Left colon (tissue), 2 donors: ENCODE measurements around the gene MRPS31. TPM values are rescaled to one million over a fixed set of nuclear protein-coding genes. Genes with fewer than 3 reads are reported as not detected.
A peak's percentile ranks its signal among the peaks of the same experiment; 100 is the strongest.
"Not testable (repeated sequence)": the region's sequence is repeated elsewhere in the genome, so short reads cannot be mapped to it uniquely, and the experiment has no call there.

Experiments
- ATAC-seq: fragments of 200-7000 bp; cut with Tn5 transposase; one replicate; pipeline ENCODE4 v1.9.1; 2020; ENCODE audit warnings: mild to moderate bottlenecking, moderate library complexity
- DNase-seq, 2 donors: peaks; one replicate each; pipeline ENCODE4 v3.0.0-alpha.2; 2020
- intact Hi-C, 2 donors: fragments of 100-400 bp; cut with DNase I in 1 of 2; cut with micrococcal nuclease in 1 of 2; formaldehyde crosslinking; loops; one replicate each; pipeline versions ENCODE4 v1.11.2 to v1.14.0; 2022; cut with DNase I, micrococcal nuclease
- total RNA-seq, 2 donors: library from RNA; stranded (reverse); fragmentation: NEBNext Ultra II Directional; extraction: Animal tissue kit (Norgen Biotek cat#: 25700); gene quantifications; one replicate each; pipeline ENCODE4 v1.2.1, GENCODE V29; 2021
- donor health status: DM: no; HTN: no; CAD: no.
- donor health status: DM: yes; HTN: yes; CAD: no.

The MRPS31 gene
- total RNA-seq, 2 donors from 2014 or later, result 17.6 to 19.0 TPM

DNA sequence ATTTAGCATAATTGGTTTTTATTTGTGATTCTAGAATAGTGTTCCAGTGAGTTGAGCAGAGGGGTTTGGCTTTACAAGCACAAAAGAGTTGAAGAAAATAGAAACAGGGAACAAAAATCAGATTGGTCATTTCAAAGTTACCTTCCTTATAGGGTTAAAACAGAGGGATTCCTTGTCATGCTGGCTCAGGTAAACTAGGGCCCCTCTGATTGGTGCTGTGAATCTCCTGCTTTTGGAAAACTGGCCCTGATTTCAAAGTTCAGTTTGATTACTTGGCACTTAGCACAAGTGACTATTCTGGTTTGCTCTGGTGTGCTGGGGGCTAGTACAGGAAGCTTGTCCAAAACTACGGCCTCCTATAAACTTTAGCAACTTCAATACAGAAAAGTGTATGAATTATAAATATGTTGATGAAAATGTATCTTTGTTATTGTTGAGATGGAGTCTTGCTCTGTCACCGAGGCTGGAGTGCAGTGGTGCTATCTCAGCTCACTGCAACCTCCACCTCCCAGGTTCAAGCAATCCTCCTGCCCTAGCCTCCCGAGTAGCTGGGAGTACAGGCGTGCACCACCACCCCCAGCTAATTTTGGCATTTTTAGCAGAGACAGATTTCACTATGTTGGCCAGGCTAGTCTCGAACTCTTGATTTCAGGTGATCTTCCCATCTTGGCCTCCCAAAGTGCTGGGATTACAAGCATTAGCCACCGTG lies 1.9 kb upstream of the MRPS31 start:
- intact Hi-C loops, result no loop called here
- ATAC-seq (no peak), DNase-seq (no peak)

GRCh38 chr13:40770609-40770933 lies 419 bp downstream of the MRPS31 start:
- intact Hi-C loops, result no loop called here
- DNase-seq (no peak), ATAC-seq (peak; percentile 32)

DNA sequence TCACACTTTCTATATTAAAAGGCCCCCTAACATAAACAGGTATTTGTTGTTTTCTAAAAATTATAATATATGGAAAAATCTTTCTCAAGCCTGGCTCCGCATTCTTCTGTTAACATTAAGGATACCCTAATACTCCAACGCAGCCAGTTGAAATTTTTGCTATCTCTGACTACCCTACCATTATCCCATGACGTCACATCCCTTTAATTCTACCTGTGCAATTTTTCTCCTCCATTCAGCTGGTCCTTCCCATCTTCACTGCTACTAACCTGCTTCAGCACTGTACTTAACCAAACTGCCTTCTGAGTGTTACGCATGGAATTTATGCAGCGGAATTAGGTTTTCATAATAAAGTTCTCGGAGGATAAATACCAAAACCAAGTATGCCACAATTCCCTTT lies 1.0 kb downstream of the MRPS31 start:
- intact Hi-C loops, result no loop called here
- DNase-seq (no peak), ATAC-seq (no peak)

DNA sequence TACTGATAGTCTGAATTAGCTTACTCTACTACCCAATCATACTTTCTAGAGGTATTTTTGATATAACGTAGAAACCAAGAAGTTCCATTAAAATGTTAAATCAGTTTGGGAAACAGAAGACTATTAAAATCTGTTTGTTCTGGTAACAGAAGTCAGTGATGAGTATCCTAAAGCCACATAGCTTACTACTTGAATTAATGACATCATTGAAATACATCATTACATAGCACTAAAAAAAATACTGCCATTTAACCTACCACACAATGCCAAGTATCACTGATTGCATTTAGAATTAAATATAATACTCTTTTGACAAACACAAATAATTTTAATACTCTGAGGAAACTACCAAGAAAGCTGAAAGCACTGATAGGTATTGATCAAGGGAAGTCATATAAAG lies 5.4 kb downstream of the MRPS31 start:
- ATAC-seq (no peak), DNase-seq (no peak)
- intact Hi-C loops, result no loop called here

DNA sequence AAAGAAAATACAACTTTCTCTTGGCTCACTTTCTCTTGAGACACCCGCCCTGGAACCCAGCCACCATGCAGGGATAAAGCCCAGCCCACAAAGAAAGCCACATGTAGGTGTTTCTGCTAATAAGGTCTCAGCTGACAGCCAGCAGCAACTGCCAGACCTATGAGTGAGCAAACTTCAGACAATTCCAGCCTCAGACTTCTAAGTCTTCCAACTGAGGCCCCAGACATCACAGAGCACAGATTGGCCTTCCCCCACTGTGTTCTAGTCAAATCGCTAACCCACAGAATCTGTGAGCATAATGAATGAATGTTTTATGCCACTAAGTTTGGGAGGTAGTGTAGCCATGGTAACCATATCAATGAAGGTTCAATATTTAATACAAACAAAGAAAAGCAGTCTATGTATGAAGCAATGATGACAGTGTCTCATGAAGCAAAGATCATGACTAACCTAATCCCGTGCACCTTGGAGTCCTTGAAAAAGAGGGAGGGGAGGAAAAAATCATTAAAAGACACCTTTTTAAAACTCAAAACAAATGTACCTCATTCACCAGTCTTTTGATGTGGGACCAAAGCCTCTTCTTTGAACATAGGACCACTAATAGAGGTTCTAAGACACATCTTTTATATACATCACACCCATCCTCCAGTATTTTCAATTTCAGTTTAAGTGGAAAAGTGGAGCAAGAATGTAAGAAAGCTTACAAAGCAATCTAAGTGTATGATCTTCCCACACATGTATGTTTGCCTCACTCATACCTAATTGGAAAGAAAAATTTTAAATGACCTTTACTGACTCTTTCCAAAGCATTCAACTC lies 6.2 kb downstream of the MRPS31 start:
- peak in 1 of 2 donors; percentile 38 for DNase-seq
- intact Hi-C loops, result no loop called here
- ATAC-seq, result peak; percentile 82

GRCh38 chr13:40762849-40763248 lies 8.1 kb downstream of the MRPS31 start:
- intact Hi-C loops, result no loop called here
- ATAC-seq (no peak), DNase-seq (no peak)

DNA sequence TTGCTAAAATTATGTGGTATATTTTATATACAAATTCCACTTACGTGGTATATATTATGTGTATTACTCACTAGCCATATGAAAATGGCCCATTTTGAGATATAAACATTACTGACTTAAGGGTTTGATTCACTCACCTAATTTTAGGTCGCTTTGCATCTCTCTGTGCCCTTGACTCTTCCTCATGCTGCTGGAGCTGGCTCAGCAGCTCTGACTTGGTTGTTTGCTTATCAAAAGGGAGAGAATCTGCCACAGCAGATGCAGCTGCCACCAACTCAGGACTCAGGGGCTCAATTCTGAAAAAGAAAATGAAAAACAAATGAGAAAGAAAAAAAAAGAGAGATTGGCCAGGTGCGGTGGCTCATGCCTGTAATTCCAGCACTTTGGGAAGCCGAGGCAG lies 12.2 kb downstream of the MRPS31 start:
- no peak for ATAC-seq
- intact Hi-C loops, result no loop called here
- no peak for DNase-seq

- intact Hi-C loops, result no loop called here
- ATAC-seq (no peak), DNase-seq (no peak)
Measured at GRCh38 chr13:40756042-40756441, 14.9 kb downstream of the MRPS31 start.

GRCh38 chr13:40755082-40755700 lies 15.8 kb downstream of the MRPS31 start:
- ATAC-seq (peak; percentile 99), DNase-seq (peak; percentile 18 to 44)
- intact Hi-C loops, result no loop called here

- DNase-seq (no peak), ATAC-seq (no peak)
- intact Hi-C loops, result no loop called here
Measured at GRCh38 chr13:40749327-40749726, 21.7 kb downstream of the MRPS31 start.

GRCh38 chr13:40735232-40735548 lies 35.8 kb downstream of the MRPS31 start:
- ATAC-seq, intact Hi-C loops: not testable (repeated sequence)
- DNase-seq, result peak in 1 of 2 donors; percentile 48

DNA sequence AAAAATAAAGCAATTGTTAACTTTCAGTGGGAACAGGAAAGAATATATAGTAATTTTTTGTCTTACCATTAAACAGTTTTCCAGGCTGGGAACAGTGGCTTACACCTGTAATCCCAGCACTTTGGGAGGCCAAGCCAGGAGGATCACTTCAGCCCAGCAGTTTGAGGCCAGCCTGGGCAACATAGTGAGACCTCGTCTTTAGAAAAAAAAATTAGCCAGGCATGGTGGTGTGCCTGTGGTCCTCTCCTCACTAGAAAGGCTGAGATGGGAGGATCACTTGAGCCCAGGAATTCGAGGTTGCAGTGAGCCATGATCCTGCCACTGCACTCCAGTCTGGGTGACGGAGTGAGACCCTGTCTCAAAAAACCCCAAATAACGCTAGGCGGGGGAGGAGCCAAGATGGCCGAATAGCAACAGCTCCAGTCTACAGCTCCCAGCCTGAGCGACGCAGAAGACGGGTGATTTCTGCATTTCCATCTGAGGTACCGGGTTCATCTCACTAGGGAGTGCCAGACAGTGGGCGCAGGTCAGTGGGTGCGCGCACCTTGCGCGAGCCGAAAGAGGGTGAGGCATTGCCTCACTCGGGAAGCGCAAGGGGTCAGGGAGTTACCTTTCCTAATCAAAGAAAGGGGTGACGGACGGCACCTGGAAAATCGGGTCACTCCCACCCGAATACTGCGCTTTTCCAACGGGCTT lies 36.3 kb downstream of the MRPS31 start:
- intact Hi-C loops, result not testable (repeated sequence)
- peak; percentile 55 for ATAC-seq
- DNase-seq, result peak; percentile 23 to 26

DNA sequence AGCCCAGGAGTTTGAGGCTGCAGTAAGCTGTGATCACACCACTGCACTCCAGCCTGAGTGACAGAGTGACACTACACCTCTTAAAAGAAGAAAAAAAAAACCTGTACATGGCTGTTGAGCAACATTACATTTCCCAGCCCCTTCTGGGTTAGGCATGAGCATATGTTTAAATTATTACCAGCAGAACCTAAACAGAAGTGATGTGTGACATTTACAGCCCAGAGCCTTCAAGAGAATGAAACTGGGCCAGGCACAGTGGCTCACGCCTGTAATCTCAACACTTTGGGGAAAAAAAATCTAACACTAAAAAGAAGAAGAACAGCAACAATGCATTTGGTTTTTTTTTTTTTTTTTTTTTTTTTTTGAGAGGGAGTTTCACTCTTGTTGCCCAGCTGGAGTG lies 38.3 kb downstream of the MRPS31 start:
- intact Hi-C loops, result no loop called here
- no peak for ATAC-seq
- no peak for DNase-seq

DNA sequence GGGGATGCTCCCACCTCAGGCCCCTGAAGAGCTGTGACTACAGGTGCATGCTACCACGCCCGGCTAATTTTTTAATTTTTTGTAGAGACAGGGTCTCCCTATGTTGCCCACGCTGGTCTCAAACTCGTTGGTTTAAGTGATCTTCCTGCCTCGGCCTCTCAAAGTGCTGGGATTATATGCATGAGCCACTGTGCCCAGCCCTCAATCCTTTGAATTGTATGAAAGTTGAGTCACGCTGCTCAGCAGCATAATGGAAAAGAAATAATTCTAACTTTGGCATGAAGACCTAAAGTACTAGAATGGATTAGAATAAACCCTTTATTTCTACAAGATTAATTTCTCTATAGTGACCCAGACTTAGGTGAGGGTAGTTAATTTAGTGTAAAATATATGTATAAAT lies 42.4 kb downstream of the MRPS31 start:
- no peak for ATAC-seq
- no peak for DNase-seq
- intact Hi-C loops, result no loop called here

GRCh38 chr13:40714433-40714832 lies 56.6 kb downstream of the MRPS31 start:
- intact Hi-C loops, DNase-seq, ATAC-seq: not testable (repeated sequence)

GRCh38 chr13:40706439-40706838 lies 64.6 kb downstream of the MRPS31 start:
- intact Hi-C loops, result no loop called here
- no peak for DNase-seq
- ATAC-seq, result no peak

DNA sequence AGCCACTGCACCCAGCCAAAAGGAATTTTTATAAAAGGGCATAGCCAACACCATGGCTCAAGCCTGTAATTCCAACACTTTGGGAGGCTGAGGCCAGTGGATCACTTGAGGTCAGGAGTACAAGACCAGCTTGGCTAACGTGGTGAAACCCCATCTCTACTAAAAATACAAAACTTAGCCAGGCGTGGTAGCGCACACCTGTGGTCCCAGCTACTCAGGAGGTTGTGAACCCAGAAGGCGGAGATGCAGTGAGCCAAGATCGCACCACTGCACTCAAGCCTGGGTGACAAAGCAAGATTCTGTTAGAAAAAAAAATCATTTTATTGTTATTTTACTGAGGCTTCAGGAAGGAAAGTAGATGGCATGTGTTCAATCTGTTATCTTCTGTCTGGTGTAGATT lies 73.3 kb downstream of the MRPS31 start:
- ATAC-seq (no peak), DNase-seq (no peak)
- intact Hi-C loops, result no loop called here

GRCh38 chr13:40694426-40694825 lies 76.6 kb downstream of the MRPS31 start:
- no peak for DNase-seq
- no peak for ATAC-seq
- intact Hi-C loops, result no loop called here

DNA sequence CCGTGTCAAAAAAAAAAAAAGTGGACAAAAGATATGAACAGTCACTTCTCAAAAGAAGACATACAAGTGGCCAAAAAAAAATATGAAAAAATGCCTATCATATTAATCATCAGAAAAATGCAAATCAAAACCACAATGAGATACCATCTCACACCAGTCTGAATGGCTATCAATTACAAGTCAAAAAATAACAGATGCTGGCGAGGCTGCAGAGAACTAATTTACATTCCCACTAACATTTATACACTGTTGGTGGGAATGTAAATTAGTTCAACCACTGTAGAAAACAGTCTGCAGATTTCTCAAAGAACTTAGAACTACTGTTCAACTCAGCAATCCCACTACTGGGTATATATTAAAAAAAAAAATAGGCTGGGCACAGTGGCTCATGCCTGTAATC lies 78.0 kb downstream of the MRPS31 start:
- ATAC-seq (no peak), DNase-seq (no peak)
- intact Hi-C loops, result no loop called here

DNA sequence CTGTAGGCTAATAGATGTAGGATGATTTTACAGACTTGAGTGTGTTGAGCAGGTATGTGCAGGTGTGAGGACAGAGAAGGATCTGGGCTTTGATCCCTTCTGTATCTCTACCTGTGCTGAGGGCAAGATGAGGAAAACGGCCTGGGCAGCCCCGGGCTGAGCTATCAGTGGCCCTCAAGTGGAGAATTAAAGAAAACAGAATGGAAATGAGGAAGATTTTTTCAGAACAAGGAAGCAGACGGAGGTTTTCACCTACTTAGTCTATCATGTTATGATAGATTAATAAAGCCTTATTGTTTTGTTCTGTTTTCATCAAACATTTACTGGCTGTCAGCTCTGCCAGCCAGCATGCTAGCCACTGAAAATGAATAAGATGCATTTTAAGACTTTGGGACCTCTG lies 82.2 kb downstream of the MRPS31 start:
- intact Hi-C loops, result loop anchor here in 1 of 2 donors (10.0 kb wide), 2 partner anchors 744 to 1004 kb away; no protein-coding TSS in a partner anchor
- no peak for ATAC-seq

More for the DNA sequence above, 82.2 kb downstream of the MRPS31 start:
- no peak for DNase-seq
